ENCODE data around the gene TBC1D17. TPM values are rescaled to one million over a fixed set of nuclear protein-coding genes. Genes with fewer than 3 reads are reported as not detected.

The TBC1D17 gene
- total RNA-seq, 3 donors from 2014 or later = 21.0 to 31.8 (median 30.4) TPM

- TF ChIP-seq POLR2A (IDR thresholded peaks at IDR 0.05) (no peak), CTCF (IDR thresholded peaks at IDR 0.05) (peak; percentile 45 to 78 (median 51)), POLR2AphosphoS5 (IDR thresholded peaks at IDR 0.05) (peak in 2 of 3 donors; percentile 49 to 69)
- Histone ChIP-seq H3K4me3 (peak overlapping the region; percentile 8 to 59 (median 40)), H3K9me3 (no peaks in the 10 kb centered on the region), H3K27me3 (no peaks in the 10 kb centered on the region), H3K4me1 (no peaks in the 10 kb centered on the region), H3K27ac (no peak overlapping the region), H3K36me3 (peaks cover 1% of the 10 kb centered on the region)
- DNase-seq (ENCODE audit: low spot score in 2 of 2) = peak; percentile 55 to 66
- intact Hi-C loops (cut with DNase I; ENCODE audit: low total_unique reads) = loop anchor here (1.0 kb wide), 1 partner anchor 30 kb away; no protein-coding TSS in a partner anchor
Measured at GRCh38 chr19:49889687-49890348, 12.3 kb downstream of the TBC1D17 start.

- Histone ChIP-seq H3K27me3 (no peaks in the 10 kb centered on the region), H3K36me3 (no peaks in the 10 kb centered on the region), H3K9me3 (no peaks in the 10 kb centered on the region), H3K27ac (no peak overlapping the region), H3K4me1 (no peaks in the 10 kb centered on the region), H3K4me3 (peak overlapping the region; percentile 8 to 59 (median 40))
- TF ChIP-seq POLR2AphosphoS5 (IDR thresholded peaks at IDR 0.05) = no peak
- no peak for TF ChIP-seq CTCF (IDR thresholded peaks at IDR 0.05)
- no peak for TF ChIP-seq POLR2A (IDR thresholded peaks at IDR 0.05)
- intact Hi-C loops (cut with DNase I; ENCODE audit: low total_unique reads) = loop anchor here (1.0 kb wide), 1 partner anchor 30 kb away; no protein-coding TSS in a partner anchor
- DNase-seq (ENCODE audit: low spot score in 2 of 2) = no peak
Measured at GRCh38 chr19:49890349-49891311, 13.1 kb downstream of the TBC1D17 start.

- H3K4me1 ChIP-seq = no peaks in the 10 kb centered on the region
- H3K9me3 ChIP-seq = no peaks in the 10 kb centered on the region
Measured at GRCh38 chr19:49891393-49891792, 13.9 kb downstream of the TBC1D17 start.

GRCh38 chr19:49892716-49893115, 15.2 kb downstream of the TBC1D17 start:
- H3K4me3 ChIP-seq = no peak overlapping the region
- H3K27ac ChIP-seq = no peak overlapping the region
- intact Hi-C loops (cut with DNase I; ENCODE audit: low total_unique reads) = no loop called here
- no peaks in the 10 kb centered on the region for H3K4me1 ChIP-seq
- TF ChIP-seq POLR2A (IDR thresholded peaks at IDR 0.05) = no peak
- TF ChIP-seq POLR2AphosphoS5 (IDR thresholded peaks at IDR 0.05) = no peak
- TF ChIP-seq CTCF (IDR thresholded peaks at IDR 0.05) = no peak
- no peaks in the 10 kb centered on the region for H3K27me3 ChIP-seq
- H3K36me3 ChIP-seq = no peaks in the 10 kb centered on the region
- no peaks in the 10 kb centered on the region for H3K9me3 ChIP-seq
- DNase-seq (ENCODE audit: low spot score in 2 of 2) = no peak

More at GRCh38 chr19:49891393-49891792, 13.9 kb downstream of the TBC1D17 start:
- H3K36me3 ChIP-seq = no peaks in the 10 kb centered on the region
- DNase-seq (ENCODE audit: low spot score in 2 of 2) = no peak
- intact Hi-C loops (cut with DNase I; ENCODE audit: low total_unique reads) = no loop called here
- no peak overlapping the region for H3K4me3 ChIP-seq
- no peak overlapping the region for H3K27ac ChIP-seq
- no peaks in the 10 kb centered on the region for H3K27me3 ChIP-seq
- no peak for TF ChIP-seq POLR2A (IDR thresholded peaks at IDR 0.05)
- no peak for TF ChIP-seq CTCF (IDR thresholded peaks at IDR 0.05)
- TF ChIP-seq POLR2AphosphoS5 (IDR thresholded peaks at IDR 0.05) = no peak

Data from breast epithelium (tissue), 4 donors.